Left kidney (tissue), 8 donors: ENCODE results near the gene TMIGD2. TPM values are rescaled to one million over a fixed set of nuclear protein-coding genes. Genes with fewer than 3 reads are reported as not detected.
"Not testable (repeated sequence)": the region's sequence is repeated elsewhere in the genome, so short reads cannot be mapped to it uniquely, and the experiment has no call there.

ENCODE experiments used
- DNase-seq: peaks from one replicate; pipeline ENCODE4 v3.0.0-alpha.2; 2013
- long read RNA-seq, 8 donors: transcript quantifications; one replicate each; lab custom pipeline, GENCODE V29; 2026
- polyA plus RNA-seq: library from polyadenylated mRNA; unstranded; fragments of 120-200 nt; gene quantifications from one replicate; pipeline ENCODE4 v1.2.1, GENCODE V29; 2013; ENCODE audit not compliant: insufficient read length

Gene TMIGD2, protein sequence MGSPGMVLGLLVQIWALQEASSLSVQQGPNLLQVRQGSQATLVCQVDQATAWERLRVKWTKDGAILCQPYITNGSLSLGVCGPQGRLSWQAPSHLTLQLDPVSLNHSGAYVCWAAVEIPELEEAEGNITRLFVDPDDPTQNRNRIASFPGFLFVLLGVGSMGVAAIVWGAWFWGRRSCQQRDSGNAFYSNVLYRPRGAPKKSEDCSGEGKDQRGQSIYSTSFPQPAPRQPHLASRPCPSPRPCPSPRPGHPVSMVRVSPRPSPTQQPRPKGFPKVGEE
- 0.42 TPM for polyA plus RNA-seq
- long read RNA-seq, donor 1: 0 reads
- long read RNA-seq, donor 2: 0 reads
- long read RNA-seq, donor 3: 0 reads
- long read RNA-seq, donor 4, partial matches to known transcripts: 0 of 1 reads
- long read RNA-seq, donor 4, other reads (novel, unspliced or antisense): 0 of 1 reads
- long read RNA-seq, donor 5, partial matches to known transcripts: 0 of 1 reads
- long read RNA-seq, donor 5, other reads (novel, unspliced or antisense): 0 of 1 reads
- long read RNA-seq, donor 6: 0 reads
- long read RNA-seq, donor 7: 0 reads
- long read RNA-seq, donor 8: 0 reads

DNA sequence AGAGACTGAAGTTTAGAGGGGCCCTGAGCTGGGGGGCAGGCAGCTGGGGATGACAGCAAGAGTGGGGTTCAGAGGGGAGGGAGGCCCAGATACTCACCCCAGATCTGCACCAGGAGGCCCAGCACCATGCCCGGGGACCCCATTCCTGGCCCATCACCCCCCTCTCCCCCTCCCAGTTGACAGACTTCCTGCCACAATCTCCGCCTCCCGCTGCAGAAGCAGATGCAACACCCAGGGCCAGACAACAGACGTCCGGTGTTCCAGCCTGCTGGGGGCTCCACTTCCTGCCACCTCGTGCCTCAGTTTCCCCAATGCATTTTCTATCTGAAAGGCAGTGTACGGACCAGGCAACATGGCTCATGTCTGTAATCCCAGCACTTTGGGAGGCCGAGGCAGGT, at the start of gene TMIGD2:
TSS of gene TMIGD2 (minus strand) at position 147 of the 398 bp plus-strand sequence. CDS start at position 143, 4 bp downstream.
- no peak for DNase-seq

DNA sequence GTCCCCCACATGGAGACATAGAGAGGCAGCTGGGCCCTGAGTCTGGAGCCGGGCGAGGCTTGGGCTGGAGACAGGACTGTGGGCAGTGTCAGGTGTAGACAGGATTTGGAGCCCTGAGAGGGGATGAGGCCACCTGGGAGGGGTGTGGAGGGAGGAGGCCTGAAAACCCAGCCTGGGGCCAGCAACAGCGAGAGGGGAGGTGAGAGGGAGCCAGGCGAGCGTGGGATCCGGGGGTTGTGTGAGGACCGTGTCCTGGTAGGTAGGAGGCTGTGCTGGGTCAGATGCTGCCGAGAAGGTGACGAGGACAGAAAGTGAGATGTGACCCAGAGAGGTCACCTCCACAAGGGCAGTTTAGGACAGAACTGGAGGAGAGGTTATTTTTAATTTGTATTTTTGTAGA, 48.5 kb upstream of the TMIGD2 start:
- DNase-seq: no peak

DNA sequence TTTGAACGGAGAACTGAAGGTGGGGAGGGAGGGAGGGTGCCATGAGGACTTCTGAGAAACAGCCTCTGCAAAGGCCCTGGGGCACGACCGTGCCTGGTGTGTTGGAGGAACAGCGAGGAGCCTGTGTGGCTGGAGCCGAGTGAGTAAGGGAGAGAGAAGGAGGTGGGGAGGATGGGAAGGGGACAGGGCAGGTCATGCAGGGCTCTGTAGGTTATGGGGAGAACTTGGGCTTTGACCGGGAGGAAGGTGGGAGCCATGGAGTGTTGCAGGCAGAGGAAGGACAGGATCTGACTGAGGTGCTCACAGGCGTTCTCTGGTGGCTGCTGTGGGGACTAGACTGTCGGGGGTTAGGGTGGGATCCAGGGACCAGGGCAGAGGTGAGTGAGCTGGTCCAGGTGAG, 47.9 kb upstream of the TMIGD2 start:
- DNase-seq: no peak

DNA sequence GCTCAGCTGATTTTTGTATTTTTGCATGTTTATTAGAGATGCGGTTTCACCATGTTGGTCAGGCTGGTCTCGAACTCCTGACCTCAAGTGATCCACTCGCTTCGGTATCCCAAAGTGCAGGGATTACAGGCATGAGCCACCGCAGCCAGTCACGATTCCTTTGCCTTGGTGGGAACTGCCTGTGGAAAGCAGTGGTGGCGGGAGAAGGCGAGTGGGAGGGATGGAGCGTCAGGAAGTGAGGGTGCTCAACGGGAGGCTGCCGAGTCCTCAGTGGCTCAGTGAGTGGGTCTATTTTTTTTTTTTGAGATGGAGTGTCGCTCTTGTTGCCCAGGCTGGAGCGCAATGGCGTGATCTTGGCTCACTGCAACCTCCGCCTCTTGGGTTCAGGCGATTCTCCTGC, 47.0 kb upstream of the TMIGD2 start:
- not testable (repeated sequence) for DNase-seq

DNA sequence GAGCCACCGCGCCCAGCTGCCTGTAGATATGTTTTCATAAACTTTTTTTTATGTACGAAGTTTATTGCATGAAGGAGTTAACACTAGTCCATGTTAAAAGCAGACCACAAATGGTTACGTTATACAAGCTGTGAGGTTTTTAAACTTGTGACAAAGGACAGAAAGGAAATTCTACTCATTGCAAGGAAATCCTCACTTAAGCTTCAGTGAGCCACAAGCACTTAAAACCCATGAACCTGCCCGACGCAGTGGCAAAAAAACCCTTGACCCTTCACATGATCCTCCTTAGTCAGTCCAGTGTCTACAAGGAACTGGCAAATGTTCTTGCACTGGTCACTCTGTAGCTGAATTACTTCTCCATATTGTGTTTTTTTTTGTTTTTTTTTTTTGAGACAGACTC, 45.3 kb upstream of the TMIGD2 start:
- DNase-seq: no peak

DNA sequence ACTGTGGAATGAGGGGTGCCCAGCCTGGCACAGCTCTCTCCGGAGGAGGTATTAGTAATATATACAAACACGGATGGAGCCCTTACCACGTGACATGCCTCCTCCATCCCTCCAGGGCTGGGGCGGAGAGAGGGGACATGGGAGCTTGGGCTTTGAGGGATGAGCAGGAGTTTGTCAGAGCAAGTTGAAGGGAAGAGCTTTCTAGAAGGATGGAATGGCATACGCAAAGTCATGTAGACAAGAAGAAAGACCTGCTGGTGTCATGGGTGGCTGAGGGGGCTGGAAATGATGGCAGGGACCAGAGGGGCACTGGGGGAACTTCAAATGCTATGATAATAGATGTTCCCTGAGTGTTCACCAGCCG, 43.8 kb upstream of the TMIGD2 start:
- DNase-seq: no peak

DNA sequence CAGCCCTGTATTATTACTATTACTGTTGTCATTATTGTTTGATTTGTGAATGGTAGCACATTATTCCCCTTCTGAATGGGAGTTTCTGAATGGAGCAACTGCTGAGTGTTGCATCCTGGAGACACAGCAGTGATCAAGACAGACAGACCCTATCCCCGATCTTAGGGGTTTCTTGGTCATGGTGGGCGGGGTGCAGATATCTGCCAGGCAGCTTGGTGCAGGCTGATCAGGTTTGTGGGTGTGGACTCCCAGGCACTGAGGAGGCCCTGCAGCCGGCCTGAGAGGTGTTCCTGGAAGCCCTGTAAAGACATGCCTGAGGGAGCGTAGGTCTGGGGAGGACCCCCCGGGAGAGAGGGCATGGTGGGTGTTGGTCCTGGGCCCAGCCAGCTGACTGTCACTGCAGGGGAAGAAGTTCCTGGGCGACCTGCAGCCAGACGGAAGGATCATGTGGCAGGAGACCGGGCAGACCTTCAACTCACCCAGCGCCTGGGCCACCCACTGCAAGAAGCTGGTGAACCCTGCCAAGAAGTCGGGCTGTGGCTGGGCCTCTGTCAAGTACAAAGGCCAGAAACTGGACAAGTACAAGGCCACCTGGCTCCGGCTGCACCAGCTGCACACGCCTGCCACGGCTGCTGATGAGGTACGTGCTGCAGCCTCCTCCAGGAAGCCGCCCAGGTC, 43.3 kb upstream of the TMIGD2 start:
- no peak for DNase-seq

DNA sequence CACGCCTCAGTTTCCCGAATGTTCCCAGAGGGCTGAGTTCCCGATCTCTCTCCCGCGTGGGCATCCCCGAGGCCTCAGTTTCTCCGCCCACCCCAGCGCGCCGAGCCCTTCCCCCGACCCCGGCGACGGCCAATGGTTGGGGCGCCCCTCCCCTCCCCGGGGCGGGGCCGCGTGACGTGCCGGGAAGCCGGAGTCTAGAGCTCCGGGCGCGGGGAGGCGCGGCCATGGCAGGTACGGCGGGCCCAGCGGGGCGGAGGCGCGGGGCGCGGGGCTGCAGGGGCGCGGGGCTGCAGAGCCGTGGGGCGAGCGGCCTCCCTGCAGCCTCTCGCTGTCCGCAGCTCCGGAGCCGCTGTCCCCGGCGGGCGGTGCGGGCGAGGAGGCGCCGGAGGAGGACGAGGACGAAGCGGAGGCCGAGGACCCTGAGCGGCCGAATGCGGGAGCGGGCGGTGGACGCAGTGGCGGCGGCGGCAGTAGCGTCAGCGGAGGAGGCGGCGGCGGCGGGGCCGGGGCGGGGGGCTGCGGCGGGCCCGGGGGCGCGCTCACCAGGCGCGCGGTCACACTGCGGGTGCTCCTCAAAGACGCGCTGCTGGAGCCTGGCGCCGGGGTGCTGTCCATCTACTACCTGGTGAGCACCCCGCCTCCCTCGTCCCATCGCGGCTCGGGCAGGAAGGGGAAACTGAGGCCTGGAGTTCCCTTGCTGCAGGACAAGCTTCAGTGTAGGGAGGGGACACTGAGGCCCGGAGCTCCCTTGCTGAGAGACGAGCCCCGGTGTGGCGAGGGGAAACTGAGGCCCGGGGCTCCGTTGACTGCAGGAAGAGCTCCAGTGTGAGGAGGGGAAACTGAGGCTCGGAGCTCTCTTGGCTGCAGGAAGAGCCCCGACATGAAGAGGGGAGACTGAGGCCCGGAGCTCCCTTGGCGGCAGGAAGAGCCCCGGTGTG, 41.5 kb upstream of the TMIGD2 start, which contains the start of gene MPND:
TSS of gene MPND (plus strand) at position 193 of the 938 bp plus-strand sequence. CDS start at position 225, 32 bp downstream.
- peak; percentile 92 for DNase-seq

DNA sequence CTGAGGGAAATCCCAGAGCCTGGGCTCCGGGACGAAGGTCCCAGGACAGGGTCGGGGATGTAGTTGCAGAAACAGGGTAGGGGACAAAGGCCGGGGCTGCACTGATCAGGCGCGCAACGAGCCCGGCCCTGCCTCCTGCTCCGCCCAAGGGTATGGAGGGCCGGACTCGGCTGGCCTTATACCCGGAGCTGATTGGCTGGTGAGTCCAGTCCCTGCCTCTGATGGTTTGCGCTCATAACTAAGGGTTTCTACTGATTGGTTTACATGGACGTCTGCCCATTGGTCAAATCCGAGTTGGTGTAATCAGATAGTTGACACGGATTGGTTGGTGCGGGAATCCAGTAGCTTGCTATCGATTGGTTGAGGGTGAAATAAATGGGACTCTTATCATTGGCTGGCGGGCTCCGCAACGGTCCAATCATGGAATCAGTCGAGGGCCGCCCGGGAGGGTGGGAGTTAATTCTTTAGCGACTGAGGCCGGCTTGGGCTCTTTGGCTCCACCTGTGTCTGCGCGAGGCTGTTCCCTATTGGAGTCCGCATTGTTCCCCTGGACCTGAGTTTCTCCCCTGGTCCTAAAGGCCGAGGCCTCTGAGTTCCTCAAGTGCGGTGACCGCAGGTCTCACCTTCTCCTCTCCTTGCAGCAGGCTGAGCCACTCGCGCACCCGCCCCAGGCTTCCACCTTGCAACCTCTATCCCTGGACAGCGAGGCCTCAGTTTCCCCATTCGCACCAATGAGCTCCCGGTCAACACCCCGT, 40.6 kb upstream of the TMIGD2 start:
- DNase-seq: peak; percentile 100

DNA sequence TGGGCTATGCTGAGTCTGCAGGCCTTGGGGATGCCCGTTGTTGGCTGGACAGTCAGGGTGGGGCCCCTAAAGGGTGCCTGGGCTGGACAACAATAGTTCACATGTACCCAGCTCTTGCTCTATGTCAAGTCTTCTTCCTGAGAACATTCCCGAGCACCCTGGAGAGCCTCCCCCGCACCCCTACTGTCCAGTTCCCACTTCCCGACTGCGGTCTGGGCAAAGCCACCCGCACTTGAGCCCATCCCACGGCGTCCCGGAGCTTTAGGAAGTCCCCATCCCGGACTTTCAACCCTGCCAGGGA, 40.1 kb upstream of the TMIGD2 start:
- DNase-seq: no peak

DNA sequence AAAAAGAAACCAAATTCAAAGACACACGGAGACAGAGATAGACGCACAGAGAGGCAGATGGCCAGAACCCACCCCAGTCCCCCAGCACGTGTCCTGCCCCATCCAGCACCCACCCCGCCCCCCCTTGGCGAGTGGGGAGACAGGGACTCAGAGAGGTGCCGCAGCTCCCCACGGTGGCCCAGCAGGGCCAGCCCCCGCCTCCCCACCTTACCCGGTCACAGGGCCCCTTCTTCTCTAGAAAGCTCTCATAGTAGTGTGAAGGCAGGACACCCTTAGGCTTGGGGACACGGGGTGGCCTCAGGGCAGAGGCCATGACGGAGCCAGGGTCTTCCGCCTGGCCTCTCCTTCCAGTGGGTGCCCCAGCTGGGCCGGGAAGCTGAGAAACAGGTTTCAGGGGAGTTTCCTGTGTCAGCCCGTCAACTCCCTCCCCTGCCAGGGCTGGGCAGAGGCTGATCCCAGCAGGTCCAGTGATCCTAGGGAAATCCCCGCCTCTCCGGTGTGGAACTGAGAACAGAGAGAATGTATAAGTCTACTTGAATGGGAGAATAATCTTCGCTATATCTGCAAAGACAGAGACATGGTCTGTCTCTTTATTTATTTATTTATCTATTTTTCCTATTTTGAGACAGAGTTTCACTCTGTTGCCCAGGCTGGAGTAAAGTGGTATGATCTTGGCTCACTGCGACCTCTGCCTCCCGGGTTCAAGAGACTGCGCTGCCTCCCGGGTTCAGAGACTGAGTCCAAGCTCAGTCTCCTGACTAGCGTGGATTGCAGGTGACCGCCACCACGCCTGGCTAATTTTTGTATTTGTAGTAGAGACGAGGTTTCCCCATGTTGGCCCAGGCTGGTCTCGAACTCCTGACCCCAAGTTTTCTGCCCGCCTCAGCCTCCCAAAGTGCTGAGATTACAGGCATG, 36.5 kb upstream of the TMIGD2 start, which contains the start of gene STAP2:
TSS of gene STAP2 (minus strand) at position 387 of the 915 bp plus-strand sequence. CDS start at position 313, 74 bp downstream.
- no peak for DNase-seq

DNA sequence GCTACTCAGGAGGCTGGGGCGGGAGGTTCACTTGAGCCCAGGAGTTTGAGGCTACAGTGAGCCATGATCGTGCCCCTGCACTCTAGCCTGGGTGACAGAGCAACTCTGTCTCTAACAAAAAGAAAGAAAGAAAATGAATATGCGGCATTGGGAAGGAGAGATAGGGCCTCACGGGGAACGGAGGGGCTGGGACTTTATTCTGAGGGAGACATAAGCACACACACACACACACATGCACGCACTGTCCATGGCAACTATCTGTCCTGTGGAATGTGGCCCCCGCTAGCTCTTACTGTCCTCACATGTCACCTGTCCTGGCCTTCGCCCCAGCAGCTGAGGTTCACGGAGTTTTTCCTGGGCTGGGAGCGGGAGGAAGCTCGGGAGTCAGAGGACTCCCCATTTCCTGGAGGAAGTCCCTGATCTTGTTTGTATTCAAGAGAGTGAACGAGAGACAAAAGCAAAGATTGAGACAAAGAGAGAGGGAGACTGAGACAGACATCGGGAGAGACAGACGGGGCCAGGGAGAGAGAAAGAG, 35.8 kb upstream of the TMIGD2 start:
- no peak for DNase-seq

DNA sequence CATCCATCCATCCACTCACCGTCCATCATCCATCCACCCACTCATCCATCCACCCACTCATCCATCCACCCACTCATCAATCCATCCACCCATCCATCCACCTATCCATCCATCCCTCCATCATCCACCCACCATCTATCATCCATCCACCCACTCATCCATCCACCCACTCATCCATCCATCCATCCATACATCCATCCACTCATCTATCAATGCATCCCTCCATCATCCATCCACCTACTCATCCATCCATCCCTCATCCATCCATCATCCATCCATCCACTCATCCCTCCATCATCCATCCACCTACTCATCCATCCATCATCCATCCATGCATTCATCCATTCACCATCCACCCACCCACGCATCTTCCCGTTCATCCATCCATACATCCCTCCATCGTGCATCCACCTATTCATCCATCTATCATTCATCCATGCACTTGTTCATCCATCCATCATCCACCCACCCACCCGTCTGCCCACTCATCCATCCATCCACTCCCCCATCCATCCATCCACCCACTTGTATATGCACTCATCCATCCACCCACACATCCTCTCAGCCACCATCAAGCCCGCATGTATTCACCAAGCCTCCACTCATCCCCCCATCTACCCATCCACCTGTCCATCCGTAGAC, 32.9 kb upstream of the TMIGD2 start:
- DNase-seq: no peak

DNA sequence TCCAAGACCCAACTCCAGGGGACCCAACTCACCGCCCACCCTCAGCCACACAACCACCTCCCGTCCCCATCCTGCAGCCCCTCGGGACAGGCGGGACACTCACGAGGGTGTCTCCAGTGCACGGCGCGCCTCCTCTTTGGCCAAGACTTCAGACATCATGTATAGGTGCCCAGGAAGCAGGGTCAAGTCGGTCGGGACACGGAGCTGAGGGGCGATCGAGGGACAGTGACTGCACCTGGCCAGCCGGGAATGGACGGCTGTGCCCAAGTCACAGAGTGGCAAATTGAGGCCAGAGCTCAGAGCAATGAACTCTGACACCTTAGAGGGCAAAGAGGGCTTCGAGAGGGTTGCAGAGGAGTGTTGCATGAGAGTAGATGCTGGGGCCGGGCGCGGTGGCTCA, 27.7 kb upstream of the TMIGD2 start:
- no peak for DNase-seq

DNA sequence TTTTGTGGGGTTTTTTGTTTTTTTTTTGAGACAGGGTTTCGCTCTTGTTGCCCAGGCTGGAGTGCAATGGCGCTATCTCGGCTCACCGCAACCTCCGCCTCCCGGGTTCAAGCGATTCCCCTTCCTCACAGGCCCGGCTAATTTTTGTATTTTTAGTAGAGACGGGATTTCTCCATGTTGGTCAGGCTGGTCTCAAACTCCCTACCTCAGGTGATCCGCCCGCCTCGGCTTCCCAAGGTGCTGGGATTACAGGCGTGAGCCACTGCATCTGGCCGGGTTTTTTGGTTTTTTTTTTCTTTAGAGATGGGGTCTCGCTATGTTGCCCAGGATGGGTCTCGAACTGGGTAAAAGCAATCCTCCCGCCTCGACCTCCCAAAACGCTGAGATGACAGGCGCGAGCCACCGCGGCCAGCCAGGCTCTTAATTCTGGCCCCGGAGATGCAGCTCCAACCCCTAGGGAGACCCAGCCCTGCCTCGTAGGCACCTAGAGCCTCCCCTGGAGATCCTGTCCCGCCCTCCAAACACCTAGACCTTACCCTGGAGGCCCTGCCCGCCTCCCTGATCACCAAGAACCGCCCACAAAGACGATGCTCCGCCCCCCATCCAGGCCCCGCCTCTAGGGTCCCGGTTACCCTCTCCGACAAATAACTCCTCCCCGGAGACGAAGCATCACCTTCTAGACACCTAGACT, 26.9 kb upstream of the TMIGD2 start:
- DNase-seq: not testable (repeated sequence)

DNA sequence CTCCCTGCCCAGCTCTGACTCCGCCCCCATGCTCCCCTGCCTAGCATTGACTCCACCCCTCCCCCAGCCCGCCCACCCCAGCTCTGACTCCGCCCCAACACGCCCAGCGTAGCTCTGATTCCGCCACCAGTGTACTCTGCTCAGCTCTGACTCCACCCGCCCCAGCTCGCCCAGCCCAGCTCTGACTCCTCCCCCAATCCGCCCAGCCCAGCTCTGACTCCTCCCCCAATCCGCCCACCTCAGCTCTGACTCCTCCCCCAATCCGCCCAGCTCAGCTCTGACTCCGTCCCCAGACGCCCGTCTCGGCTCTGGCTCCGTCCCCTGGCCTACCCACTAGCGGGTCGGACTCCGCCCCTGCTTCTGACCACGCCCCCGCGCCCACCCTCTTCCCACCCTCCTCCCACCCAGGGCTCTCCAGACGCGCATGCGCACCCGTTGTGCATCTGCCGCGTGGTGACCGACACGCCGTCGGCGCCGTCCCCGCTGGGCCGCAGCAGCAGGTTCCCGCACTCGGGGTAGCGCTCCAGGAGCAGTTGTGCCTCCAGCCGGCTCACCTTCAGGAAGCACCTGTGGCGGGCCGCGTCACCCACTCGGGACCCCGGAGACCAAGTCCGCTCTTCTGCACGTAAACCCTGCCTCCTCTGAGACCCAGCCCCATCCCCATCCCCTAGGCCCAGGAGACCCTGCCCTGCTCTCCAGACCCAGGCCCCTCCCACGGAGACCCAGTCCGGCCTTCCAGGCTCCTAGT, 26.2 kb upstream of the TMIGD2 start:
- peak; percentile 94 for DNase-seq

DNA sequence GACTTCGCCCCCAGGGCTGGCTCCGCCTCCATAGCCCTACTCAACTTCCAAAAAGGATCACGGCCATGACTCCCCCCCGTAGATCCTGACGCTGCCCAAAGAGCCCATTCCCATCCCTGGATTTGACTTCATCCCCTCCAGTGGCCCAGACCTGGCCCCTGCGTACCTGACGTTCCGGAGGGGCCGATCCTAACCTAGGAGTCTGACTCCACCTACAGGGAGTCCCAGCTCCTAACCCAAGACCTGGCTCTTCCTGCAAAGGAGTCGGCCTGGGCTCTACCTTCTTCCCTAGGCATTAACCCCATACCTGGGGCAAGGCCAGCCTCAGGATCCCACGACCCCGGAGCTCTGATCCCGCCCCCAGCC, 25.7 kb upstream of the TMIGD2 start:
- no peak for DNase-seq

DNA sequence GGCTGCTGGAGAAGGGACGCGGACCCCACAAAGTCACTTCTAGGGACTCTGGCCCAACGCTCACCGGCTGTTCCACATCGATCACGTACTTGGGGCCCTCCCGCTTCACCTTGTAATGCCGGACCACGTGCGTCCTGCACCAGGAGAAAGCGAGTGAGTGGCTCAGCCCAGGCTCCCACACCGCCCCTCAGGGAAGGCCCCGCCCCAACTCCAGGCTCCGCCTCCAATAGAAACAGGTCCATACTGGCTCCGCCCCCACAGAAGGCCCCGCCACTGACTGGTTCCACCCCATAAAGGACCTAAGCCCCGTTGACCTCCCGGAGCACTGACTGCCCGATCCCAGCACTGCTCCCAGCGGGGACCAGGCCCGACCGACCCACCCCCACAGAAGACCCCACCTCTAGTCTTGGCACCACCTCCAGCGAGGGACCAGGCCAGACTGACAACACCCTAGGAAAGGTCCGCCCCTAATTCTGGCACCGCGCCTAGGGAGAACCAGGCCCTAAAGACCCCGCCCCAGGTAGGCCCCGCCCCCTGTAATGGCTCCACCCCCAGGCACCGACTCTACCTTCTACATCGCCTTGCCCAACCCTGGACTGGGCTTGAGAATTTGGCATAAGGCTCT, 25.2 kb upstream of the TMIGD2 start:
- DNase-seq: no peak
